NB4 (cell line): ENCODE data around the gene CPXM2.

Experiments used
- POLR2A ChIP-seq: IDR thresholded peaks from 2 replicates; pipeline ENCODE4 v1.6.1; 2011; ENCODE audit warnings: mild to moderate bottlenecking; ENCODE audit not compliant: insufficient read length; ENCODE audit errors: extremely low read depth
- TF ChIP-seq, protein P1 (sequence below): IDR thresholded peaks from one replicate; pipeline ENCODE4 v1.5.1; 2012; ENCODE audit warnings: low read depth, low read length
- TF ChIP-seq, protein P2 (sequence below): IDR thresholded peaks from 2 replicates; pipeline ENCODE4 v1.6.1; 2011; ENCODE audit warnings: low read depth, low read length

DNA sequence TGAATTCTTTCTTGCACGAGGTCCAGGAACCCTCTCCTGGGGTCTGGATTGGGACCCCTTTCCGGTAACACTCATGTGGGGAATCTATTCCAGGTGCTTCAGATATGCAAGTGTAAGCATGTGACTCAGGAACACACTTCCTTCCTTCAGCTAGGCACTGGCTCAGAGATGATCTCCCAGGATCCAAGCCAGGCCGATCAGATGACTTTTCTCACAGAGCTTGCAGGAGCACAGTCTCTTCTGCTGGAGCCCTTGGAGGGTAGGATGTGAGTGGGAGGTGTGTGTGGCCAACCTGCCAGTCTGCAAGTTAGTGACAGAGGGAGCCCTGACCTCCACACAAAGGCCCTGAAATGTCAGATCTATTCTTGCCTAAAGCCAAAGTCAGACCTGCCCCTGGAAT lies 108.3 kb downstream of the CPXM2 start:
- TF ChIP-seq, protein P1, sequence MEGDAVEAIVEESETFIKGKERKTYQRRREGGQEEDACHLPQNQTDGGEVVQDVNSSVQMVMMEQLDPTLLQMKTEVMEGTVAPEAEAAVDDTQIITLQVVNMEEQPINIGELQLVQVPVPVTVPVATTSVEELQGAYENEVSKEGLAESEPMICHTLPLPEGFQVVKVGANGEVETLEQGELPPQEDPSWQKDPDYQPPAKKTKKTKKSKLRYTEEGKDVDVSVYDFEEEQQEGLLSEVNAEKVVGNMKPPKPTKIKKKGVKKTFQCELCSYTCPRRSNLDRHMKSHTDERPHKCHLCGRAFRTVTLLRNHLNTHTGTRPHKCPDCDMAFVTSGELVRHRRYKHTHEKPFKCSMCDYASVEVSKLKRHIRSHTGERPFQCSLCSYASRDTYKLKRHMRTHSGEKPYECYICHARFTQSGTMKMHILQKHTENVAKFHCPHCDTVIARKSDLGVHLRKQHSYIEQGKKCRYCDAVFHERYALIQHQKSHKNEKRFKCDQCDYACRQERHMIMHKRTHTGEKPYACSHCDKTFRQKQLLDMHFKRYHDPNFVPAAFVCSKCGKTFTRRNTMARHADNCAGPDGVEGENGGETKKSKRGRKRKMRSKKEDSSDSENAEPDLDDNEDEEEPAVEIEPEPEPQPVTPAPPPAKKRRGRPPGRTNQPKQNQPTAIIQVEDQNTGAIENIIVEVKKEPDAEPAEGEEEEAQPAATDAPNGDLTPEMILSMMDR = no peak
- TF ChIP-seq POLR2A = no peak
- TF ChIP-seq, protein P2, sequence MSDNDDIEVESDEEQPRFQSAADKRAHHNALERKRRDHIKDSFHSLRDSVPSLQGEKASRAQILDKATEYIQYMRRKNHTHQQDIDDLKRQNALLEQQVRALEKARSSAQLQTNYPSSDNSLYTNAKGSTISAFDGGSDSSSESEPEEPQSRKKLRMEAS = no peak
